GM23248 (cell line): ENCODE results near the gene EDC4. TPM values are rescaled to one million over a fixed set of nuclear protein-coding genes. Genes with fewer than 3 reads are reported as not detected.

Source experiments
- DNase-seq: peaks from one replicate; pipeline ENCODE4 v3.0.0-alpha.2; 2015
- H2AFZ ChIP-seq: fragments of 200-600 bp; sonication (generic); 2 replicates; pipeline ENCODE4 v1.6.1; 2016; ENCODE audit warnings: antibody characterized with exemption
- H3F3A ChIP-seq: fragments of 200-600 bp; sonication (generic); 2 replicates; pipeline ENCODE4 v1.6.1; 2016; ENCODE audit warnings: mild to moderate bottlenecking, antibody characterized with exemption, mixed run types; ENCODE audit not compliant: insufficient read depth
- H3K27ac ChIP-seq: fragments of 200-600 bp; sonication (generic); 2 replicates; pipeline ENCODE4 v1.5.1; 2016; ENCODE audit warnings: mild to moderate bottlenecking
- H3K27me3 ChIP-seq: fragments of 200-600 bp; sonication (generic); replicated peaks from 2 replicates; pipeline ENCODE4 v1.6.1; 2016; ENCODE audit warnings: mild to moderate bottlenecking; ENCODE audit not compliant: insufficient read depth
- H3K36me3 ChIP-seq: fragments of 200-600 bp; sonication (generic); 2 replicates; pipeline ENCODE4 v1.6.1; 2016; ENCODE audit warnings: low read depth, mild to moderate bottlenecking
- H3K4me1 ChIP-seq: fragments of 200-600 bp; sonication (generic); 2 replicates; pipeline ENCODE4 v1.6.1; 2016; ENCODE audit warnings: mild to moderate bottlenecking; ENCODE audit not compliant: insufficient read depth
- H3K4me2 ChIP-seq: fragments of 200-600 bp; sonication (generic); one replicate; pipeline ENCODE4 v1.6.1; 2016; ENCODE audit warnings: mild to moderate bottlenecking; ENCODE audit not compliant: unreplicated experiment
- H3K4me3 ChIP-seq: fragments of 200-600 bp; sonication (generic); 2 replicates; pipeline ENCODE4 v1.5.1; 2016; ENCODE audit warnings: mild to moderate bottlenecking
- H3K79me2 ChIP-seq: fragments of 200-600 bp; sonication (generic); 2 replicates; pipeline ENCODE4 v1.6.1; 2016; ENCODE audit warnings: mild to moderate bottlenecking; ENCODE audit not compliant: insufficient read depth
- H3K9ac ChIP-seq: fragments of 200-600 bp; sonication (generic); 2 replicates; pipeline ENCODE4 v1.6.1; 2016; ENCODE audit warnings: mild to moderate bottlenecking
- H3K9me2 ChIP-seq: fragments of 200-600 bp; sonication (generic); 2 replicates; pipeline ENCODE4 v1.6.1; 2016; ENCODE audit warnings: mixed run types, mild to moderate bottlenecking, moderate library complexity; ENCODE audit not compliant: insufficient read depth
- H3K9me3 ChIP-seq: fragments of 200-600 bp; sonication (generic); one replicate; pipeline ENCODE4 v1.6.1; 2017; ENCODE audit warnings: low read depth
- H4K20me1 ChIP-seq: fragments of 200-600 bp; sonication (generic); 2 replicates; pipeline ENCODE4 v1.6.0; 2016; ENCODE audit not compliant: insufficient read depth
- EZH2 ChIP-seq: fragments of 200-600 bp; sonication (generic); IDR thresholded peaks from 2 replicates; pipeline ENCODE4 v1.6.1; 2018; ENCODE audit warnings: antibody characterized with exemption, mild to moderate bottlenecking; ENCODE audit not compliant: insufficient read depth, poor library complexity, severe bottlenecking
- EZH2phosphoT487 ChIP-seq: fragments of 200-600 bp; sonication (generic); IDR thresholded peaks from 2 replicates; pipeline ENCODE4 v1.6.1; 2018; ENCODE audit warnings: antibody characterized with exemption, moderate library complexity, mild to moderate bottlenecking, low read depth; ENCODE audit not compliant: insufficient read depth
- WGBS, 2 experiments: methylation state at CpG; one replicate each; pipeline ENCODE4 v1.1.6; 2015 to 2017; ENCODE audit warnings: low lambda C conversion rate in 2 of 2, low coverage in 1 of 2; ENCODE audit errors: missing lambda C conversion rate in 2 of 2; 5-methylcytosine and 5-hydroxymethylcytosine counted together
- in situ Hi-C: fragments of 300-500 bp; cut with MboI; formaldehyde crosslinking; loops from 2 replicates; pipeline ENCODE4 v1.15.0; 2020
- polyA plus RNA-seq: library from polyadenylated mRNA; unstranded; fragments of >200 nt; fragmentation: Nextera tagmentation; extraction: Ambion mirVana; gene quantifications from 2 replicates; pipeline ENCODE4 v1.2.1, GENCODE V29; 2016
- total RNA-seq: library from RNA; depleted of rRNA; stranded (reverse); fragments of >200 nt; shearing (Covaris generic); gene quantifications from 2 replicates; pipeline ENCODE4 v1.2.3, GENCODE V29; 2014

The EDC4 gene
- total and polyA plus RNA-seq, 2 experiments from 2014 or later, result 39.9 to 48.5 TPM

- in situ Hi-C loops, result no loop called here
- TF ChIP-seq EZH2phosphoT487 (no peak), EZH2 (no peak)
- peaks cover 95% of the 10 kb centered on the region for H3K79me2 ChIP-seq
- H3K27ac ChIP-seq, result no peak overlapping the region
- H3K9me3 ChIP-seq, result no peaks in the 10 kb centered on the region
- no peaks in the 10 kb centered on the region for H3K27me3 ChIP-seq
- peaks cover 29% of the 10 kb centered on the region; the same call in 1 of the 2 replicates for H3K36me3 ChIP-seq
- H3K9ac ChIP-seq, result no peak overlapping the region
- H3K4me2 ChIP-seq, result no peak overlapping the region
- DNase-seq, result no peak
- 76 to 95% methylated on average over 2 of the region's 2 CpGs for WGBS, 2 experiments
- peaks cover 12% of the 10 kb centered on the region; the same call in 1 of the 2 replicates for H4K20me1 ChIP-seq
- peaks cover 35% of the 10 kb centered on the region for H3F3A ChIP-seq
- H2AFZ ChIP-seq, result no peak overlapping the region
- peaks cover 39% of the 10 kb centered on the region for H3K4me1 ChIP-seq
- H3K4me3 ChIP-seq, result no peak overlapping the region
- H3K9me2 ChIP-seq, result no peaks in the 10 kb centered on the region
Observed at GRCh38 chr16:67864594-67864993, 8.3 kb upstream of the EDC4 start.

GRCh38 chr16:67865318-67865717 is 7.5 kb upstream of the EDC4 start:
- peak; percentile 67 for DNase-seq
- Histone ChIP-seq H3K9me3 (no peaks in the 10 kb centered on the region), H3K27ac (no peak overlapping the region), H3K9ac (no peak overlapping the region), H3K4me3 (no peak overlapping the region), H3F3A (peaks cover 34% of the 10 kb centered on the region), H3K9me2 (no peaks in the 10 kb centered on the region), H3K27me3 (no peaks in the 10 kb centered on the region), H4K20me1 (peaks cover 12% of the 10 kb centered on the region; the same call in 1 of the 2 replicates), H3K4me2 (no peak overlapping the region), H2AFZ (no peak overlapping the region), H3K36me3 (peaks cover 32% of the 10 kb centered on the region; the same call in 1 of the 2 replicates), H3K79me2 (peaks cover 88% of the 10 kb centered on the region), H3K4me1 (peaks cover 36% of the 10 kb centered on the region)
- 95 to 98% methylated on average over 2 of the region's 2 CpGs for WGBS, 2 experiments
- no peak for TF ChIP-seq EZH2
- TF ChIP-seq EZH2phosphoT487, result no peak
- in situ Hi-C loops, result no loop called here

GRCh38 chr16:67868290-67868689 is 4.6 kb upstream of the EDC4 start:
- 86 to 93% methylated on average over 6 of the region's 6 CpGs for WGBS, 2 experiments
- H3K9me2 ChIP-seq, result no peaks in the 10 kb centered on the region
- peaks cover 7% of the 10 kb centered on the region for H3K4me1 ChIP-seq
- no peak overlapping the region for H3K9ac ChIP-seq
- H3F3A ChIP-seq, result peaks cover 26% of the 10 kb centered on the region
- no peak overlapping the region for H2AFZ ChIP-seq
- no peak for TF ChIP-seq EZH2
- no peak for TF ChIP-seq EZH2phosphoT487
- peaks cover 60% of the 10 kb centered on the region for H3K79me2 ChIP-seq
- no peak overlapping the region for H3K4me2 ChIP-seq
- H4K20me1 ChIP-seq, result peaks cover 6% of the 10 kb centered on the region; the same call in 1 of the 2 replicates
- no peak overlapping the region for H3K4me3 ChIP-seq
- in situ Hi-C loops, result no loop called here
- no peak overlapping the region for H3K27ac ChIP-seq
- H3K36me3 ChIP-seq, result peaks cover 36% of the 10 kb centered on the region; the same call in 1 of the 2 replicates
- no peaks in the 10 kb centered on the region for H3K9me3 ChIP-seq
- DNase-seq, result no peak
- H3K27me3 ChIP-seq, result no peaks in the 10 kb centered on the region

DNA sequence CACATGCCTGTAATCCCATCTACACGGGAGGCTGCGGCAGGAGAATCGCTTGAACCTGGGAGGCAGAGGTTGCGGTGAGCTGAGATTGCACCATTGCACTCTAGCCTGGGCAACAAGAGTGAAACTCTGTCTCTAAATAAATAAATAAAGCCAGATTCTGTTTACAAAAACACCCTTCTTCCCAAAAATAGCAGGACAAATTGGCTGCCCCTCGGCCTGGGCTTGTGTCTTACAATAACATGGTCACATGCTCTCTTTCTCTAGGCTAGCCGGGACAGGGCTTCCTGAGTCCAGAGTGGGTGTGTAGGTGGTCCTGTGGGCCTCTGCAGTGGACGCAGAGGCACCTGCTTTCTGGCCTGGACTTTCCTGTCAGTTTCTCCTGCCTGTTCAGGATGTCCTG is 3.2 kb upstream of the EDC4 start:
- Histone ChIP-seq H3K4me1 (peaks cover 9% of the 10 kb centered on the region), H3K36me3 (peaks cover 36% of the 10 kb centered on the region; the same call in 1 of the 2 replicates), H4K20me1 (no peaks in the 10 kb centered on the region), H3K27me3 (no peaks in the 10 kb centered on the region), H3K9me3 (no peaks in the 10 kb centered on the region), H3K4me3 (no peak overlapping the region), H2AFZ (no peak overlapping the region), H3K9ac (no peak overlapping the region), H3K27ac (no peak overlapping the region), H3K4me2 (no peak overlapping the region), H3K79me2 (peaks cover 60% of the 10 kb centered on the region), H3K9me2 (no peaks in the 10 kb centered on the region), H3F3A (peaks cover 25% of the 10 kb centered on the region)
- 95 to 98% methylated on average over 7 of the region's 7 CpGs for WGBS, 2 experiments
- no peak for DNase-seq
- TF ChIP-seq EZH2phosphoT487, result no peak
- no peak for TF ChIP-seq EZH2
- in situ Hi-C loops, result no loop called here
